D721Med (cell line): Measurements from ENCODE around the gene GPATCH8.

Experiments
- DNase-seq: peaks from one replicate; pipeline ENCODE4 v3.0.0; 2011; ENCODE audit warnings: low spot score; ENCODE audit not compliant: insufficient read length
- FAIRE-seq: peaks from 2 replicates; lab custom pipeline; 2011; peaks lifted over from hg19 to GRCh38; lab: Jason Lieb, UNC
- TF ChIP-seq, protein P1 (sequence below): IDR thresholded peaks from 2 replicates; pipeline ENCODE4 v1.5.1; 2012; ENCODE audit warnings: mild to moderate bottlenecking, control low read depth; ENCODE audit not compliant: insufficient read depth; ENCODE audit errors: missing control alignments

GPATCH8 gene

DNA sequence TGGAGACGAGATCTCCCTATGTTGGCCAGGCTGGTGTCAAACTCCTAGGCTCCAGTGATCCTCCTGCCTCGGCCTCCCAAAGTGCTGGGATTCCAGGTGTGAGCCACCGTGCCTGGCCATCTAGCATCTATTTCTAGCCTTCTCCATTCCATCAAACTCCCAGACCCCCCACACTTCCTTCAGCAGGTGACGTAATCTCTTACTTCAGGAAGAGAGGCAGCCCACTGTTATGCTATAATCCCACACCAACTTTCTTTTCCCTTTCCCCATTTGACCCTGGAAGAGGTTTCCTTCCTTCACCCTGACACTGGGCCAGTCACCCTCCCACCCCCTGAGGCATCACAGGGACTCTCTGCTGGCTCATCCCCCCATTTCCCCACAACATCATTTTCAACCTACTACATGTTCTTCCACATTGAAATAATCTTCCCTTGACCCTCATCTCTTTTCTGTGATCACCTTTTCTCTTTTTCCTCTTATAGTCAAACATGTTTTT, 121.3 kb downstream of the GPATCH8 start:
- FAIRE-seq = no peak
- DNase-seq = no peak
- TF ChIP-seq, protein P1, sequence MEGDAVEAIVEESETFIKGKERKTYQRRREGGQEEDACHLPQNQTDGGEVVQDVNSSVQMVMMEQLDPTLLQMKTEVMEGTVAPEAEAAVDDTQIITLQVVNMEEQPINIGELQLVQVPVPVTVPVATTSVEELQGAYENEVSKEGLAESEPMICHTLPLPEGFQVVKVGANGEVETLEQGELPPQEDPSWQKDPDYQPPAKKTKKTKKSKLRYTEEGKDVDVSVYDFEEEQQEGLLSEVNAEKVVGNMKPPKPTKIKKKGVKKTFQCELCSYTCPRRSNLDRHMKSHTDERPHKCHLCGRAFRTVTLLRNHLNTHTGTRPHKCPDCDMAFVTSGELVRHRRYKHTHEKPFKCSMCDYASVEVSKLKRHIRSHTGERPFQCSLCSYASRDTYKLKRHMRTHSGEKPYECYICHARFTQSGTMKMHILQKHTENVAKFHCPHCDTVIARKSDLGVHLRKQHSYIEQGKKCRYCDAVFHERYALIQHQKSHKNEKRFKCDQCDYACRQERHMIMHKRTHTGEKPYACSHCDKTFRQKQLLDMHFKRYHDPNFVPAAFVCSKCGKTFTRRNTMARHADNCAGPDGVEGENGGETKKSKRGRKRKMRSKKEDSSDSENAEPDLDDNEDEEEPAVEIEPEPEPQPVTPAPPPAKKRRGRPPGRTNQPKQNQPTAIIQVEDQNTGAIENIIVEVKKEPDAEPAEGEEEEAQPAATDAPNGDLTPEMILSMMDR = no peak

DNA sequence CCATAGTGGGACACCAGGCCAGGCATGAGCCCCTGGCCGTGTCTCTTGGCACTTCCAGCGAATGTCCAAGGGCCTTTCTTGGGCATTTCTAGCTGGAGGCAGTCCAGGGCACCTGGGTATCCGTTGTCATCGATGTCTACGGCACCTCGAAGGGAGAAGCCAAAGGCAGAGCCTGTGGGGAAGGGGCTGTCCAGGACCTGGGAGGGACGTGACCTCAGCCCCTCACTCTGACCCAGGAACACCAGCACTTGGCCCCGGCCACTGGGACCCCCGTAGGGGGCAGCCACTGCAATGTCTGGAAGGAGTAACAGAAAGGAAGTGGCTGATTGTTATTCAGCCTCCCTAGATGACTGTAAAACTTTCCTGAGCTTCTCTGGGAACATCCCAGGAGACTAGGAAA, 122.4 kb downstream of the GPATCH8 start:
- DNase-seq = no peak
- no peak for FAIRE-seq
- TF ChIP-seq, protein P1 = no peak

DNA sequence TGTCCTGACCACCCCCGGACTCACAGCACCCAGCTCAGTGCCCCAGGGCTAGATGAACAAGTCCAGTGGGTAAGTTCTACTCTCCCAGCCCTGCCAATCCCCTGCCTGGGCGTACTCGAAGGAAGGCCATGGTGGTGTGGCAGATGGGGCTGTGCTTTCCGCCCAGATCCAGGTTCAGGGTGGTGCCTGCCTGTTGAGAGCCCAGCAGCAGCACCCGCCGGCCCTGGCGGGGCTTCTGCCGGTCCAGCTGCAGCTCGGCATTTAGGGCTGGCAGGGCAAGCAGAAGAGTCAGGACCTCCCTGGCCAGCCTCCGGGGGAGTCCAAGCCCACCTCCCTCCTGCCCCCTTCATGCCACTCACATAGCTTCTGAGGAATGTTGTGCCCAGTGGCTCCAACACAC, 123.3 kb downstream of the GPATCH8 start:
- FAIRE-seq = no peak
- TF ChIP-seq, protein P1 = no peak
- DNase-seq = no peak

DNA sequence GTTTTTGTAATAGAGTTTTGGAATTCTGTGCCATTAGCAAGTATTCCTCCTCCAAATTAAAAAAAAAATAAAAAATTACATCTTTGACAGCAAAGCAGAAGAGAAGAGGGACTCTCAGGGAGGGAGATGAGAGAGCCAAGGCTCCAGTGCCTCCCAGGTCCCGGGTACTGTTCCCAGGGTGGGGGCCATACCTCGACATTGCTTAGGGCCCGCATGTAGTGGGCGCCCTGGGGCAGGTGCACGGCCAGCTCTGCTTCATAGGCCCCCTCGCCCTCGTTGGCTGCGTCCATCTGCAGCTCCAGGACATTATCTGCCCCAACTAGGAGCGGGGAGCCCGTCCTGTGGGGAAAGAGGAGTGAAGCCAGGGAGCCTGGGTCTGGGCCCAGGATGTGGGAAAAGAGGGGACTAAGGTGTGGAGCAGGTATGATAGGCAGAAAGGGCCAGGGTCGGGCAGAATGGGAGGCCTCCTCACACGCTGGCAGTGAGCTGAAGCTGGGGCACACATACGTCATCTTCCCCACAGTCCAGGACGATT, 125.0 kb downstream of the GPATCH8 start:
- no peak for DNase-seq
- TF ChIP-seq, protein P1 = no peak
- FAIRE-seq = no peak

DNA sequence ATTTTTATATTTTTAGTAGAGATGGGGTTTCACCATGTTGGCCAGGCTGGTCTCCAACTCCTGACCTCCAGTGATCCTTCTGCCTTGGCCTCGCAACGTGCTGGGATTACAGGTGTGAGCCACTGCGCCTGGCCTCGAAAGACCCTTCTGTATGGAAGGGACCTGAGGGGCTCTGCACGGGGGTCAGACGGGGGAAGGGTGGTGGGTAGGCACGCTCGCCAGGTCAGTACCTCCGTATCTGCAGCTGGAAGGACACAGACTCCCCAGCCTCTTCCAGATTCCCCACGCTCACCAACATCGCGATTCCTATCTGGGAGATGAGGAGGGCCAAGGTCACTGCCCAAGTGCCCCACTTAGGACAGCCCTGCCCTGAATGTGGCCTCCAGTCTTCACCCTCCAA, 126.4 kb downstream of the GPATCH8 start:
- no peak for FAIRE-seq
- no peak for DNase-seq

DNA sequence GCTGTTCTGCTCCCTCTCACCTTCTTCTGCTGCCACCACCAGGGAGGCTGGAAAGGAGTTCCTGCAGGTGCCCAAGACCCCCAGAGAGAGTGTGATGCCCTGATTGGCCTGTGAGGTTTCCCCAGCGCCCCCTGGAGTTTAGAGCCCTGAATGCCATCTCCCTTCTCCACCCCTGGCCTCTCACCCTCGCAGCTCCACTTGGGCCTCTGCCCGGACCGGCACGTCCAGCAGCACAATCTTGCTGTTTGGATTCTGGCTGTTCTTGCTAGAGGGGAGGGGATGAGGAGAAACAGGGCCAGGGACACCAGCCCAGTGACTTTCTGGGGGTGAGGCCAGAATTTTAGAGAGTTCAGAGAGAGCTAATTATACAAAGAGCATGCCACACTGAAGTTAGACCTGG, 127.1 kb downstream of the GPATCH8 start:
- TF ChIP-seq, protein P1 = peak; percentile 28
- no peak for FAIRE-seq
- DNase-seq = no peak

More for the DNA sequence above, 126.4 kb downstream of the GPATCH8 start:
- TF ChIP-seq, protein P1 = no peak

DNA sequence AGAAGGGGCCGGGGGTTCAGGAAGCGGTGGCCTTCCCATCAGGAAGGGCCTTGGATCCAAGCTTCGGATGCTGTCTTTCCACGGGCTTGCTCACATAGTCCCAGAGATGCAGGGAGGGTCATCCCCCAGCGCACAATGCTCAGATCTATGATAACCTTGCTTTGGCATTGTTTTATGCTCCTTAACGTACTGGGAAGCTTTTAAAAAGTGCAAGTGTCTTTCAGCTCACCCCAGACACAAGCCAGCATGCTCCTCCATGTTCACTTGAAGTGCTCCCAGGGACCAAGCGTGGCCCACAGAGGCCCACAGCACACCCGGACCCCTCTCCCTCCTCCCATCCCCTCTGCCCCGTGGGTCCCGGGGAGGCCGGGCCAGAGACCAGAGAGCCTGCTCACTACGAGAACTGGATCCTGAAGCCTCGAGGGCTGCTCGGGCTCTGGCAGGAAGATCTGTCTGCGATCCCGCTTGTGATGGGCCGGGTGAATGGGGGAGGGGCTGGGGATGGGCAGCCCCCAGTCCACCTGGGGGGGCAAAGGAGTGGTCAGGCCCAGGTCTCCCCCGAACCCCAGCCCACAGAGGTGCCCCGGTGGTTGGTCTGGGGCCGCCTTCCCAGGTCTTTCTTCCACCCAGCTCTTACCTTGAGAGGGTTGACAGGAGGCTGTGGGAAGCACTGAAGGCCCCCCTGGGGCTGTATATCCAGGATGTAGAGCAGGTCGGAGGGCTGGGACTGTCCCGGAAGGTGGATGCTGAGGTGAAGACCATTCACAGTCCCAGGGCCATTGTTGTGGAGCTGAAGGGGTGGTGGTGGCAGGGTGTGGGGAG, 127.8 kb downstream of the GPATCH8 start:
- FAIRE-seq = no peak
- TF ChIP-seq, protein P1 = no peak

More for the DNA sequence above, 127.8 kb downstream of the GPATCH8 start:
- no peak for DNase-seq
